ENCODE results near the gene GLIS1.
A peak's percentile ranks its signal among the peaks of the same experiment; 100 is the strongest.
"Not testable (repeated sequence)": the region's sequence is repeated elsewhere in the genome, so short reads cannot be mapped to it uniquely, and the experiment has no call there.

Gene GLIS1

GRCh38 chr1:53739109-53739681 is at the start of gene GLIS1:
Gene GLIS1 (minus strand): TSS chr1:53739164. CDS start chr1:53738064, 1,100 bp downstream.
- peak in 1 of 2 donors; percentile 28 for DNase-seq (ENCODE audit: low read depth in 1 of 2, low spot score in 1 of 2)

- no peak for DNase-seq (ENCODE audit: low read depth in 1 of 2, low spot score in 1 of 2)
Measured at GRCh38 chr1:53787655-53788054, 48.7 kb upstream of the GLIS1 start.

- DNase-seq (ENCODE audit: low read depth in 1 of 2, low spot score in 1 of 2), result no peak
Measured at GRCh38 chr1:53783056-53783455, 44.1 kb upstream of the GLIS1 start.

GRCh38 chr1:53781654-53782053 is 42.7 kb upstream of the GLIS1 start:
- no peak for DNase-seq (ENCODE audit: low read depth in 1 of 2, low spot score in 1 of 2)

- DNase-seq (ENCODE audit: low read depth in 1 of 2, low spot score in 1 of 2), result no peak
Measured at GRCh38 chr1:53777272-53777671, 38.3 kb upstream of the GLIS1 start.

- no peak for DNase-seq (ENCODE audit: low read depth in 1 of 2, low spot score in 1 of 2)
Measured at GRCh38 chr1:53771648-53772047, 32.7 kb upstream of the GLIS1 start.

GRCh38 chr1:53769780-53770179 is 30.8 kb upstream of the GLIS1 start:
- no peak for DNase-seq (ENCODE audit: low read depth in 1 of 2, low spot score in 1 of 2)

- DNase-seq (ENCODE audit: low read depth in 1 of 2, low spot score in 1 of 2), result no peak
Measured at GRCh38 chr1:53769184-53769583, 30.2 kb upstream of the GLIS1 start.

- no peak for DNase-seq (ENCODE audit: low read depth in 1 of 2, low spot score in 1 of 2)
Measured at GRCh38 chr1:53766831-53767405, 28.0 kb upstream of the GLIS1 start.

- DNase-seq (ENCODE audit: low read depth in 1 of 2, low spot score in 1 of 2), result no peak
Measured at GRCh38 chr1:53766194-53766742, 27.3 kb upstream of the GLIS1 start.

- no peak for DNase-seq (ENCODE audit: low read depth in 1 of 2, low spot score in 1 of 2)
Measured at GRCh38 chr1:53765657-53766056, 26.7 kb upstream of the GLIS1 start.

GRCh38 chr1:53763911-53764310 is 24.9 kb upstream of the GLIS1 start:
- DNase-seq (ENCODE audit: low read depth in 1 of 2, low spot score in 1 of 2), result no peak

GRCh38 chr1:53763461-53763860 is 24.5 kb upstream of the GLIS1 start:
- no peak for DNase-seq (ENCODE audit: low read depth in 1 of 2, low spot score in 1 of 2)

GRCh38 chr1:53760497-53760896 is 21.5 kb upstream of the GLIS1 start:
- DNase-seq (ENCODE audit: low read depth in 1 of 2, low spot score in 1 of 2), result not testable (repeated sequence)

GRCh38 chr1:53755874-53756273 is 16.9 kb upstream of the GLIS1 start:
- DNase-seq (ENCODE audit: low read depth in 1 of 2, low spot score in 1 of 2), result no peak

- DNase-seq (ENCODE audit: low read depth in 1 of 2, low spot score in 1 of 2), result no peak
Measured at GRCh38 chr1:53754484-53755312, 15.7 kb upstream of the GLIS1 start.

- DNase-seq (ENCODE audit: low read depth in 1 of 2, low spot score in 1 of 2), result no peak
Measured at GRCh38 chr1:53752281-53752680, 13.3 kb upstream of the GLIS1 start.

- no peak for DNase-seq (ENCODE audit: low read depth in 1 of 2, low spot score in 1 of 2)
Measured at GRCh38 chr1:53747841-53748240, 8.9 kb upstream of the GLIS1 start.

GRCh38 chr1:53740621-53741105 is 1.7 kb upstream of the GLIS1 start:
- no peak for DNase-seq (ENCODE audit: low read depth in 1 of 2, low spot score in 1 of 2)

- no peak for DNase-seq (ENCODE audit: low read depth in 1 of 2, low spot score in 1 of 2)
Measured at GRCh38 chr1:53738205-53739108, 507 bp downstream of the GLIS1 start.

GRCh38 chr1:53737648-53738204 is 1.2 kb downstream of the GLIS1 start:
- no peak for DNase-seq (ENCODE audit: low read depth in 1 of 2, low spot score in 1 of 2)

Data from stimulated activated CD4-positive, alpha-beta T cell treated with anti-CD3 and anti-CD28 coated beads, Interleukin-15, amount 100 ng/mL, for 1 hour (primary cell).